ENCODE results near the gene BPIFA3.

- TF ChIP-seq CTCF (IDR thresholded peaks at IDR 0.05; ENCODE audit: poor library complexity) (no peak), EZH2 (IDR thresholded peaks at IDR 0.05; ENCODE audit: borderline replicate concordance) (no peak), EZH2phosphoT487 (IDR thresholded peaks at IDR 0.05; ENCODE audit: low read depth, severe bottlenecking, unreplicated experiment) (no peak)
These were observed 49.3 kb upstream of the BPIFA3 start, which contains the start of gene BPIFA2 for GRCh38 chr20:33167859-33168258.
